ENCODE results near the gene CAMK2D.

GRCh38 chr4:113617195-113617594 is 144.3 kb downstream of the CAMK2D start:
- TF ChIP-seq POLR2A (IDR thresholded peaks at IDR 0.05; ENCODE audit: low read depth, low read length): no peak
- no peak for TF ChIP-seq TAF1 (IDR thresholded peaks at IDR 0.05; ENCODE audit: low read depth, low read length)
- TF ChIP-seq POLR2AphosphoS5 (IDR thresholded peaks at IDR 0.05; ENCODE audit: low read depth, low read length): no peak
- TF ChIP-seq SPI1 (IDR thresholded peaks at IDR 0.05; ENCODE audit: low read depth, low read length): no peak
- TF ChIP-seq PAX5 (IDR thresholded peaks at IDR 0.05; ENCODE audit: insufficient read depth, low read length, severe bottlenecking): no peak
- TF ChIP-seq POU2F2 (IDR thresholded peaks at IDR 0.05; ENCODE audit: low read depth, low read length): no peak
